GM19455 (cell line): ENCODE results near the gene SORCS2.

ENCODE experiments used
- ATAC-seq: cut with Tn5 transposase; IDR thresholded peaks from one replicate; pipeline ENCODE4 v1.9.1; 2021; ENCODE audit not compliant: unreplicated experiment

Gene SORCS2

GRCh38 chr4:7747062-7747385 is 554.7 kb downstream of the SORCS2 start:
- ATAC-seq: no peak

- ATAC-seq: no peak
These were observed 555.2 kb downstream of the SORCS2 start for GRCh38 chr4:7747566-7747965.

- ATAC-seq: no peak
These were observed 558.2 kb downstream of the SORCS2 start for GRCh38 chr4:7750523-7750922.

- ATAC-seq: no peak
These were observed 558.6 kb downstream of the SORCS2 start for GRCh38 chr4:7750972-7751371.

GRCh38 chr4:7752649-7753048 is 560.3 kb downstream of the SORCS2 start:
- no peak for ATAC-seq

- no peak for ATAC-seq
These were observed 560.9 kb downstream of the SORCS2 start for GRCh38 chr4:7753271-7753670.

- ATAC-seq: no peak
These were observed 561.7 kb downstream of the SORCS2 start for GRCh38 chr4:7753931-7754465.

- ATAC-seq: no peak
These were observed 562.4 kb downstream of the SORCS2 start for GRCh38 chr4:7754565-7755262.

GRCh38 chr4:7755561-7755960 is 563.2 kb downstream of the SORCS2 start:
- ATAC-seq: no peak

- ATAC-seq: no peak
These were observed 563.7 kb downstream of the SORCS2 start for GRCh38 chr4:7756071-7756470.

- ATAC-seq: no peak
These were observed 564.4 kb downstream of the SORCS2 start for GRCh38 chr4:7756561-7757355.

GRCh38 chr4:7757501-7758471 is 565.4 kb downstream of the SORCS2 start:
- no peak for ATAC-seq

GRCh38 chr4:7758476-7758875 is 566.1 kb downstream of the SORCS2 start:
- ATAC-seq: no peak

GRCh38 chr4:7759216-7759615 is 566.9 kb downstream of the SORCS2 start:
- peak; percentile 57 for ATAC-seq

GRCh38 chr4:7759635-7760034 is 567.3 kb downstream of the SORCS2 start:
- no peak for ATAC-seq

- ATAC-seq: no peak
These were observed 567.9 kb downstream of the SORCS2 start for GRCh38 chr4:7760228-7760627.

GRCh38 chr4:7760706-7761105 is 568.4 kb downstream of the SORCS2 start:
- ATAC-seq: no peak

- ATAC-seq: no peak
These were observed 569.0 kb downstream of the SORCS2 start for GRCh38 chr4:7761312-7761711.

GRCh38 chr4:7761720-7762119 is 569.4 kb downstream of the SORCS2 start:
- ATAC-seq: peak; percentile 67

- no peak for ATAC-seq
These were observed 570.2 kb downstream of the SORCS2 start for GRCh38 chr4:7762376-7763030.

- ATAC-seq: no peak
These were observed 570.8 kb downstream of the SORCS2 start for GRCh38 chr4:7763106-7763505.
